ENCODE results near the gene FAM50B. TPM values are rescaled to one million over a fixed set of nuclear protein-coding genes. Genes with fewer than 3 reads are reported as not detected.
A peak's percentile ranks its signal among the peaks of the same experiment; 100 is the strongest.

The FAM50B gene
- total and polyA plus RNA-seq, 2 of the 13 experiments (the other 11 are each of a cell fraction or from before 2014, with no cell fraction given), result 0.05 TPM; not detected in 1

DNA sequence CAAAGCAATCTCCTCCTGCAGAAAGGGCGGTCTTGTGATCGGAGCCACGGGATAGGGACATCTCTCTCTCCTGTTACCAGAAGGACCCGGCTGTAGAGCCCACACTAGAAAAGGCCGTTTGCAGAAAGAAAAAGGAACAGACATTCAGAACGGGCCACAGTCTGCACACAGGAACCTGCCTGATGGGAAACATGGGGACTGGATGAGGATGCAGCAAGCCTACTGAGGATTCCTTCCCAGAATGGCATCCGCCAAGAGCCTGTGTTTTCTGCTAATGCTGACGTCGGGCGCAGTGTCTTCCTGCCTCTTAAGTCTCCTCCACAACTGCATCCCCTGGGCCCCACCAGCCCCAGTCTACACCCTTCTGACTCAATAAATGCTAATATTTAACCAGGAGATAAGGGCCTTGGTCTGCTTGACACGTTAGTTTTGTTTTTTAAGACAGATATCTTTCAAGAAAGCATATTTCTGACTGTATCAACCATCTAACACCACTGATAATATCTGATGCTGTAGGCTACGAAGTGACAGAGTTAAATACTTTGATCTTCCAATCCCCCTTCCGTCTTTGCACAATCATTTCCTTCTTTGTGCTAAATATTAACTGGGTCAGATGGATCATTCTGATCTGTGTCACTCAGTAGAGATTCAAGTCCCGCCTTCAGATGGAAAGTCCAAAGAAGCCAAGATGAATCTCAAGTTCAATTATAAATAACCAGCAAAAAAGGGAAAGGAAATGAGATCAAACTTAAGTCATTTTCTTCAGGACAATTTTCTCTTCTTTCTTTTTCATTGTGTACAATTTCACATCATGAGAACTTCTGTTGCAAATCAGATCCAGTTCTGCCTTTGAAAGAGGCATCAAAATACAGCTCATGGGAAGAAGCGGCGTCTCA is 20.7 kb downstream of the FAM50B start (continued):
- TF ChIP-seq, protein P1, sequence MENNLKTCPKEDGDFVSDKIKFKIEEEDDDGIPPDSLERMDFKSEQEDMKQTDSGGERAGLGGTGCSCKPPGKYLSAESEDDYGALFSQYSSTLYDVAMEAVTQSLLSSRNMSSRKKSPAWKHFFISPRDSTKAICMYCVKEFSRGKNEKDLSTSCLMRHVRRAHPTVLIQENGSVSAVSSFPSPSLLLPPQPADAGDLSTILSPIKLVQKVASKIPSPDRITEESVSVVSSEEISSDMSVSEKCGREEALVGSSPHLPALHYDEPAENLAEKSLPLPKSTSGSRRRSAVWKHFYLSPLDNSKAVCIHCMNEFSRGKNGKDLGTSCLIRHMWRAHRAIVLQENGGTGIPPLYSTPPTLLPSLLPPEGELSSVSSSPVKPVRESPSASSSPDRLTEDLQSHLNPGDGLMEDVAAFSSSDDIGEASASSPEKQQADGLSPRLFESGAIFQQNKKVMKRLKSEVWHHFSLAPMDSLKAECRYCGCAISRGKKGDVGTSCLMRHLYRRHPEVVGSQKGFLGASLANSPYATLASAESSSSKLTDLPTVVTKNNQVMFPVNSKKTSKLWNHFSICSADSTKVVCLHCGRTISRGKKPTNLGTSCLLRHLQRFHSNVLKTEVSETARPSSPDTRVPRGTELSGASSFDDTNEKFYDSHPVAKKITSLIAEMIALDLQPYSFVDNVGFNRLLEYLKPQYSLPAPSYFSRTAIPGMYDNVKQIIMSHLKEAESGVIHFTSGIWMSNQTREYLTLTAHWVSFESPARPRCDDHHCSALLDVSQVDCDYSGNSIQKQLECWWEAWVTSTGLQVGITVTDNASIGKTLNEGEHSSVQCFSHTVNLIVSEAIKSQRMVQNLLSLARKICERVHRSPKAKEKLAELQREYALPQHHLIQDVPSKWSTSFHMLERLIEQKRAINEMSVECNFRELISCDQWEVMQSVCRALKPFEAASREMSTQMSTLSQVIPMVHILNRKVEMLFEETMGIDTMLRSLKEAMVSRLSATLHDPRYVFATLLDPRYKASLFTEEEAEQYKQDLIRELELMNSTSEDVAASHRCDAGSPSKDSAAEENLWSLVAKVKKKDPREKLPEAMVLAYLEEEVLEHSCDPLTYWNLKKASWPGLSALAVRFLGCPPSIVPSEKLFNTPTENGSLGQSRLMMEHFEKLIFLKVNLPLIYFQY (CRISPR knock-in tag; IDR thresholded peaks at IDR 0.05; ENCODE audit: borderline replicate concordance), result peak; percentile 33; the same call in 1 of the 2 replicates
- peak; percentile 93 for TF ChIP-seq GATA4 (IDR thresholded peaks at IDR 0.05; ENCODE audit: borderline replicate concordance, low read depth)
- TF ChIP-seq, protein P2, sequence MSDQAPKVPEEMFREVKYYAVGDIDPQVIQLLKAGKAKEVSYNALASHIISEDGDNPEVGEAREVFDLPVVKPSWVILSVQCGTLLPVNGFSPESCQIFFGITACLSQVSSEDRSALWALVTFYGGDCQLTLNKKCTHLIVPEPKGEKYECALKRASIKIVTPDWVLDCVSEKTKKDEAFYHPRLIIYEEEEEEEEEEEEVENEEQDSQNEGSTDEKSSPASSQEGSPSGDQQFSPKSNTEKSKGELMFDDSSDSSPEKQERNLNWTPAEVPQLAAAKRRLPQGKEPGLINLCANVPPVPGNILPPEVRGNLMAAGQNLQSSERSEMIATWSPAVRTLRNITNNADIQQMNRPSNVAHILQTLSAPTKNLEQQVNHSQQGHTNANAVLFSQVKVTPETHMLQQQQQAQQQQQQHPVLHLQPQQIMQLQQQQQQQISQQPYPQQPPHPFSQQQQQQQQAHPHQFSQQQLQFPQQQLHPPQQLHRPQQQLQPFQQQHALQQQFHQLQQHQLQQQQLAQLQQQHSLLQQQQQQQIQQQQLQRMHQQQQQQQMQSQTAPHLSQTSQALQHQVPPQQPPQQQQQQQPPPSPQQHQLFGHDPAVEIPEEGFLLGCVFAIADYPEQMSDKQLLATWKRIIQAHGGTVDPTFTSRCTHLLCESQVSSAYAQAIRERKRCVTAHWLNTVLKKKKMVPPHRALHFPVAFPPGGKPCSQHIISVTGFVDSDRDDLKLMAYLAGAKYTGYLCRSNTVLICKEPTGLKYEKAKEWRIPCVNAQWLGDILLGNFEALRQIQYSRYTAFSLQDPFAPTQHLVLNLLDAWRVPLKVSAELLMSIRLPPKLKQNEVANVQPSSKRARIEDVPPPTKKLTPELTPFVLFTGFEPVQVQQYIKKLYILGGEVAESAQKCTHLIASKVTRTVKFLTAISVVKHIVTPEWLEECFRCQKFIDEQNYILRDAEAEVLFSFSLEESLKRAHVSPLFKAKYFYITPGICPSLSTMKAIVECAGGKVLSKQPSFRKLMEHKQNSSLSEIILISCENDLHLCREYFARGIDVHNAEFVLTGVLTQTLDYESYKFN (CRISPR knock-in tag; conservative IDR thresholded peaks at IDR 0.05), result peak; percentile 96
- TF ChIP-seq TEAD2 (CRISPR knock-in tag; IDR thresholded peaks at IDR 0.05), result no peak
- no peak; the same call in 1 of the 2 replicates for TF ChIP-seq CCDC6 (CRISPR knock-in tag; IDR thresholded peaks at IDR 0.05)
- TF ChIP-seq FOXA1 (IDR thresholded peaks at IDR 0.05), result no peak
- TF ChIP-seq FOXA1 (CRISPR knock-in tag; IDR thresholded peaks at IDR 0.05), result peak; percentile 69
- peak; percentile 53; the same call in 1 of the 2 replicates for TF ChIP-seq HOXA3 (CRISPR knock-in tag; IDR thresholded peaks at IDR 0.05)
- 0 out of 2 replicates have a peak, but pooled peaks have one; percentile 20 for TF ChIP-seq TSC22D2 (CRISPR knock-in tag; IDR thresholded peaks at IDR 0.05; ENCODE audit: borderline replicate concordance)
- TF ChIP-seq MED1 (CRISPR knock-in tag; IDR thresholded peaks at IDR 0.05), result peak; percentile 95
- no peak for TF ChIP-seq ZNF10 (CRISPR knock-in tag; IDR thresholded peaks at IDR 0.05; ENCODE audit: borderline replicate concordance, low read depth)
- peak; percentile 71 for TF ChIP-seq POLR2AphosphoS5 (IDR thresholded peaks at IDR 0.05; ENCODE audit: low read depth, low read length)

Data from HepG2 (cell line).